GM12874 (cell line): Measurements from ENCODE around the gene DCDC1.

Source experiments
- TF ChIP-seq, protein P1 (sequence below): IDR thresholded peaks from 2 replicates; pipeline ENCODE4 v1.5.1; 2011; ENCODE audit warnings: low read depth, mild to moderate bottlenecking, control low read depth, low read length, moderate library complexity; ENCODE audit not compliant: insufficient read depth

Gene DCDC1

DNA sequence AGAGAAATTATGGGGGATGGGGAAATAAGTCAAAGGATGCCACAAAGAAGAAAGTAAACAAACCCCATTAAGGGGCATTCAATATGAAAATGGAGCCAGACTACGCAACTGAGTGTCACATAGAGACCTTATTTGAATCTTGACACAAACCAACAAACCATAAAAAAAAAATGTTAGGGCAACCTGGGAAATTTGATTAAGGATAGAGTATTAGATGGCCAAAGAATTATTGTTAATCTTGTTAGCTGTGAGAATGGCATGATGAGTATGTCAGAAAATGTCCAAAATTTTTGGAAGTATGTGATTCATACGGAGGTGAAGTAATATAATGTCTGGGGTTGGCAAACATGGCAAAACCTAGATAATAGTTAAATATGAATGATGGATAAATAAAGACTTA, 461.3 kb downstream of the DCDC1 start:
- TF ChIP-seq, protein P1, sequence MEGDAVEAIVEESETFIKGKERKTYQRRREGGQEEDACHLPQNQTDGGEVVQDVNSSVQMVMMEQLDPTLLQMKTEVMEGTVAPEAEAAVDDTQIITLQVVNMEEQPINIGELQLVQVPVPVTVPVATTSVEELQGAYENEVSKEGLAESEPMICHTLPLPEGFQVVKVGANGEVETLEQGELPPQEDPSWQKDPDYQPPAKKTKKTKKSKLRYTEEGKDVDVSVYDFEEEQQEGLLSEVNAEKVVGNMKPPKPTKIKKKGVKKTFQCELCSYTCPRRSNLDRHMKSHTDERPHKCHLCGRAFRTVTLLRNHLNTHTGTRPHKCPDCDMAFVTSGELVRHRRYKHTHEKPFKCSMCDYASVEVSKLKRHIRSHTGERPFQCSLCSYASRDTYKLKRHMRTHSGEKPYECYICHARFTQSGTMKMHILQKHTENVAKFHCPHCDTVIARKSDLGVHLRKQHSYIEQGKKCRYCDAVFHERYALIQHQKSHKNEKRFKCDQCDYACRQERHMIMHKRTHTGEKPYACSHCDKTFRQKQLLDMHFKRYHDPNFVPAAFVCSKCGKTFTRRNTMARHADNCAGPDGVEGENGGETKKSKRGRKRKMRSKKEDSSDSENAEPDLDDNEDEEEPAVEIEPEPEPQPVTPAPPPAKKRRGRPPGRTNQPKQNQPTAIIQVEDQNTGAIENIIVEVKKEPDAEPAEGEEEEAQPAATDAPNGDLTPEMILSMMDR, result no peak

DNA sequence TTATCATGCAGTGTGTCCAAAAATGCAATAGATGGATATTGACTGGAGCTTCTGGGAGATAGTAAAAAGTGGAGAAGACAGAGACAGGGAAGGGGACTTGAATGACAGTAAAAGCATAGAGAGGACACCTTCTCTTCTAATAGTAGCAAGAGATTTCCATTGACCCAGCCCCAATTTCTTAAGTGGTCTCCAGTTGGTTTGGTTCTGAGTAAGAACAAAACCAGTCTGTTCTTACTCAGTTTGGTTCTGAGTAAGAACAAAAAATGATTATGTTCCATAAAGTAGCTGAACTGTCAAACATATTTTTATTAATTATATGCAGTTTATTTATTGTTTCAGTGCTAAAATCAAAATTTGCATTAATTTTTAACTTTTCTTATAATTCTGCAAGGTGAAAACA, 466.6 kb downstream of the DCDC1 start:
- TF ChIP-seq, protein P1, result no peak

DNA sequence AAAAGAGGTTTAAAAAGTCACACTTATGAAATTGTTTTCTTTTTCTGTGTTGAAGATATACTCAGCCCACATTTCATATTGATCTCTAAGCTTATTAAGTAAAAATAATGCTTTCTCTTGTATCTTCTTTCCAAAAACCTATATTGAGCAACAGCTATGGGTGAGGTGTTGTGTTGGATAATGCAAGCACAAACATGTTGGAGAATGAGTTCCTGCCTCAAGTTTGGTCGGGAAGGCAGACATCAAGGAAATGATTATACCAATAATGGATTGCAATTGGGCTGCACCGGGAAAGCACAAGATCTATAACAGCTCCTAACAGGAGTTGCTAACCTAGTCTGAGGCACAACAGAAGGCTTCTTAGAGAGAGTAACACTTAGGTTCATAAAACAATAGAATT, 474.5 kb downstream of the DCDC1 start:
- TF ChIP-seq, protein P1, result no peak

DNA sequence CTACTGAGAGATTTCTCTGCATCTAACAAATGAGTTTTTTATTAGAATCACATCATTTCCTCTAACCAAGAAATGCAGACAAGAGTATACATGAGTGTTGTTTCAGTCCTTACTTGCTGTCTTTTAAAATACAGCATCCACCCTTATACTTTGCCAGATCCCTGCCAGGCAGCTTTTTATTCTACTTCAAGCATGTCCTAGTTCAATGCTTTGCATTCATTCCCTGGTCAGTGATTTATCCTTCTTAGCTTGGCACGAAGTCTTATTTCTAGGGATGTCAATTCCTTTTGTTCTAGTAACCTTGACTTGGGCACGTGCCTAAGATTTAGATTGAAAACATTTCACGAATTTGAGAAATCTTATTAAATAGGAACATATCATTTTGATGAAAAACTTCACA, 476.2 kb downstream of the DCDC1 start:
- TF ChIP-seq, protein P1, result no peak

DNA sequence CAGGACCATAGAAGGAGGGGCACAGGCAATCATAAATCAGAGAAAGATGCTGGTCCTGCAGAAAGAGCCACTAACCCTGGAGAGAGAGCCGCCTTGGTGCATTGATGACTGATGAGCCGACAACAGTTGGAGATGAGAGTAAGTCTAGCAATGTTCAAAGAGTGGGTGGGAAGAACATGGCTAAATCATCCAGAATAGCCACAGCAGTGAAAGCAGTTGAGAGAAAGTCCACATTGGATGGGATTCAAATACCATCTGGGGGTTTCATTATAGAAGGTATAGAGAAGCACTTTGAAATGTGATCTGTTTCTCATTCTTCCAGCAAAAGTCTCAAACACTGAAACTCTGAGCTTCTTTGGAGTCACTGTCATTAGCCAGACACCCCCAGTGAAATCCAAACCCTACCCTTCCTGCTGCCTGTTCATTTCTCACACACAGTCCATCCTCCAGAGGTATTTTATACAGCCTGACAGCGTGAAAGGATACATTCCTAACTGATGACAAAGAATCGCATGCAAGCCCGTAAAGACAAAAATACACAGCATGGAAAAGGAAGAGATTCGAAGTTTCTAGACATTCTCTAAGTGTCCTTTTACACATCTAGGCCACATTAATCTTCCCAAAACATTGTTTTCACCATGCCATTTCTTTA, 480.3 kb downstream of the DCDC1 start:
- TF ChIP-seq, protein P1, result no peak

DNA sequence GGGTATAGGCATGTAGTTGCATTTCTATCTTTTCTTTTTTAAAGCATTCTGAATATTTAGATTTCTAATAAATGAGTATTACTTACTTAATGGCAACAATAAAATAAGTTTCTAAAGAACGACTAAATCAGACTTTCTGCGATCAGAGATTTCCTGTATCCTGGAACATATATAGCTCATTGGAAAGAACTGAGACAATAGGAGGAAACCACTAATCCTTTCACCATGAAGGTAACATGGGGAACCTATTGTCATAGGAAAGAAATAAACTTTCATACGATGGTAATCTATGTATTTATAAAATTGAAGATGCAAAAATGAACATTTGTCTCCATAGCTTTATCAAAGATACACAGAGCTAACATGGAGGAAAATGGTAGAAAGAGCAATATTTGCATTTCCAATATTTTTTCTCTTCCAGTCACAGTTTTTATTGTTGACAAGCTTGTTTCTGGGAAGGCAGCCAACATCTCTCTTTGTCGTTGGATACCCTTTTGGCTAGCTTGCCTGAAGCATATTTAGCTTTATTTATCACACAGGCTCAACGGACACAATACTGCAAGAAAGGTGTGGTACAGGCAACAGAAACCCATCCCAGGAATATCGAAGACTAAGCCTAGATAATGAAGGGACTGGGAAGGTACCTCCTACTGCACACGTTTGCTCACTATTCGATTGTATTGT, 490.1 kb downstream of the DCDC1 start:
- TF ChIP-seq, protein P1, result no peak

DNA sequence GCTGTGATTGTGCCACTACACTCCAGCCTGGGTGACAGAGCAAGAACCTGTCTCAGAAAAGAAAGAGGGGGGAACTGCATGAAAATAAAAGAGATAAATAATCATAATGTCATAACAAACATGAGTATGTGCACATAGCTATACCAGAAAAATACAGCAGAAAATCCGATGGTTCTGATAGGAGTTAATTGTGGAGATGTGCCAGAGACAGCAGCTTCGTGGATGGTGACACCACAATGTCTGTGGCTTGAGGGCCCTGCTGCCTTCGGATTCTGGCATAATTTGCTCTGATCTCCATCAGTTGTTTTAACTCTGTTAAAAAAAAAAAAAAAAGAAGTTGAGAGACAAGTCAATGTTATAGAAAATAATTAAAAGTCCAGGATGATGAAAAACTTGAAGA, 491.1 kb downstream of the DCDC1 start:
- TF ChIP-seq, protein P1, result no peak
